ENCODE results near the gene MCF2L.

The MCF2L gene

GRCh38 chr13:112986470-112986869, 17.5 kb downstream of the MCF2L start:
- no peak for DNase-seq (ENCODE audit: low read depth in 1 of 2, low spot score in 1 of 2)
- peaks cover 11% of the 10 kb centered on the region for H3K27me3 ChIP-seq (ENCODE audit: insufficient read depth, poor library complexity, severe bottlenecking)
- TF ChIP-seq GABPA (IDR thresholded peaks at IDR 0.05; ENCODE audit: low read depth): no peak
- no peak overlapping the region for H3K4me3 ChIP-seq (replicated peaks; ENCODE audit: insufficient read depth, low read length)
- H3K27ac ChIP-seq (replicated peaks): no peak overlapping the region

DNA sequence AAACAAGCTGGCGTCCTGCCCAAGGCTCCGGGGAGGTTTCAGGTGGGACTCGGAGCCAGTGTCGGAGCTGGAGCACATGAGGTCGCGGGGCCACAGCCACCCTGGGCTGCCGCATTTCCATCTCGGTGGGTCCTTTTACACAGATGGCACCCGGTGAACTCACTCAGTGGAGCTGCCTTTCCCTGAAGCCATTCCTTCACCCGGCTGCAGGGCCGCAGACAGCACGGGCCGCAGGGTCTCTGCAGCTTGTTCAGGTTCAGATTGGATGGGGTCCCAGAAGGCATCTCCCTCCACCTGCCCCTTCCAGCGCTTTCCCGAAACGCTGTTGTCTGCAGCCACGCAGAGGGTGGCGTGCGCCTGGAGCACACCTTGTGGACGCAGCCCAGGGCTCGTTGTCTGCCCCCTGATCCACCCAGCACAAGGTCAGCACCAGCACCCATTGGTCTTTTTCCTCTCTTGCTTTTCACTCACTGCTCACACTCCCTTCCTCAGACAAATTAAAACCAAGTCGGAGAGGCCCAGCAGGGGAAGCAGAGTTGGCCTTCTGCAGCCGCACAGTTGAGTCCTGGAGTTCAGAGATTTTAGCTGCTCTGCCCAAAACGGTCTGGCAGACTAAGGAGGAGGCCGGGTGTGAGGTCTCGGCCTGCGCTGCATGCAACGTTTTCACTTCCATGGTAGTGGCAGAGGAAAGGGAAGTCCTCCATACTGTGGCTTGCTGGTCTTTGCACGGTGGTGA, 18.1 kb downstream of the MCF2L start:
- Histone ChIP-seq H3K4me3 (replicated peaks; ENCODE audit: insufficient read depth, low read length) (no peak overlapping the region), H3K27me3 (ENCODE audit: insufficient read depth, poor library complexity, severe bottlenecking) (peaks cover 16% of the 10 kb centered on the region), H3K27ac (replicated peaks) (no peak overlapping the region)
- no peak for DNase-seq (ENCODE audit: low read depth in 1 of 2, low spot score in 1 of 2)
- TF ChIP-seq GABPA (IDR thresholded peaks at IDR 0.05; ENCODE audit: low read depth) (no peak), POLR2AphosphoS5 (IDR thresholded peaks at IDR 0.05; ENCODE audit: low read depth) (no peak), CTCF (IDR thresholded peaks at IDR 0.05; ENCODE audit: insufficient read depth, low read length) (no peak), SPI1 (IDR thresholded peaks at IDR 0.05; ENCODE audit: borderline replicate concordance, low read depth) (no peak)
- TF ChIP-seq, protein P1, sequence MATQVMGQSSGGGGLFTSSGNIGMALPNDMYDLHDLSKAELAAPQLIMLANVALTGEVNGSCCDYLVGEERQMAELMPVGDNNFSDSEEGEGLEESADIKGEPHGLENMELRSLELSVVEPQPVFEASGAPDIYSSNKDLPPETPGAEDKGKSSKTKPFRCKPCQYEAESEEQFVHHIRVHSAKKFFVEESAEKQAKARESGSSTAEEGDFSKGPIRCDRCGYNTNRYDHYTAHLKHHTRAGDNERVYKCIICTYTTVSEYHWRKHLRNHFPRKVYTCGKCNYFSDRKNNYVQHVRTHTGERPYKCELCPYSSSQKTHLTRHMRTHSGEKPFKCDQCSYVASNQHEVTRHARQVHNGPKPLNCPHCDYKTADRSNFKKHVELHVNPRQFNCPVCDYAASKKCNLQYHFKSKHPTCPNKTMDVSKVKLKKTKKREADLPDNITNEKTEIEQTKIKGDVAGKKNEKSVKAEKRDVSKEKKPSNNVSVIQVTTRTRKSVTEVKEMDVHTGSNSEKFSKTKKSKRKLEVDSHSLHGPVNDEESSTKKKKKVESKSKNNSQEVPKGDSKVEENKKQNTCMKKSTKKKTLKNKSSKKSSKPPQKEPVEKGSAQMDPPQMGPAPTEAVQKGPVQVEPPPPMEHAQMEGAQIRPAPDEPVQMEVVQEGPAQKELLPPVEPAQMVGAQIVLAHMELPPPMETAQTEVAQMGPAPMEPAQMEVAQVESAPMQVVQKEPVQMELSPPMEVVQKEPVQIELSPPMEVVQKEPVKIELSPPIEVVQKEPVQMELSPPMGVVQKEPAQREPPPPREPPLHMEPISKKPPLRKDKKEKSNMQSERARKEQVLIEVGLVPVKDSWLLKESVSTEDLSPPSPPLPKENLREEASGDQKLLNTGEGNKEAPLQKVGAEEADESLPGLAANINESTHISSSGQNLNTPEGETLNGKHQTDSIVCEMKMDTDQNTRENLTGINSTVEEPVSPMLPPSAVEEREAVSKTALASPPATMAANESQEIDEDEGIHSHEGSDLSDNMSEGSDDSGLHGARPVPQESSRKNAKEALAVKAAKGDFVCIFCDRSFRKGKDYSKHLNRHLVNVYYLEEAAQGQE (IDR thresholded peaks at IDR 0.05; ENCODE audit: insufficient replicate concordance, low read depth): no peak

DNA sequence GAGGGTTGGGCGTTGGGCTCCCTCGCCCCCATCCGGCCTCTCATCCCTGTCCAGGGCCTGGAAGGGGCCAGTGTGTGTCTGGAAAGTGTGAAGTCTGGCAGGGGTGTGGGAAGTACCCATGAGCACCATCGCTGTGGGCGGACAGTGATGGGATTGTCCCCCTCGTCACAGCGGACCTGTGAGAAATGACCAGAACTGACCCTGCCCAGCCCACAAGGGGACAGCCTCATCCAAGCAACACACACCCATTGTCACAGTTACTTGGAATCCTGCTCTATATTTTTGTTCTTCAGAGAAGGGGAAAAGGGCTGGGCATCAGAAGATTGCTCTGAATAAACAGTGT, 18.6 kb downstream of the MCF2L start:
- Histone ChIP-seq H3K4me3 (replicated peaks; ENCODE audit: insufficient read depth, low read length) (no peak overlapping the region), H3K27ac (replicated peaks) (no peak overlapping the region), H3K27me3 (ENCODE audit: insufficient read depth, poor library complexity, severe bottlenecking) (peaks cover 20% of the 10 kb centered on the region)
- TF ChIP-seq GABPA (IDR thresholded peaks at IDR 0.05; ENCODE audit: low read depth): no peak
- no peak for DNase-seq (ENCODE audit: low read depth in 1 of 2, low spot score in 1 of 2)

- DNase-seq (ENCODE audit: low read depth in 1 of 2, low spot score in 1 of 2): no peak
- TF ChIP-seq, protein P1 (IDR thresholded peaks at IDR 0.05; ENCODE audit: insufficient replicate concordance, low read depth): no peak
- no peak for TF ChIP-seq CTCF (IDR thresholded peaks at IDR 0.05; ENCODE audit: insufficient read depth, low read length)
- no peak for TF ChIP-seq POLR2AphosphoS5 (IDR thresholded peaks at IDR 0.05; ENCODE audit: low read depth)
- TF ChIP-seq SPI1 (IDR thresholded peaks at IDR 0.05; ENCODE audit: borderline replicate concordance, low read depth): no peak
- TF ChIP-seq GABPA (IDR thresholded peaks at IDR 0.05; ENCODE audit: low read depth): no peak
- Histone ChIP-seq H3K27me3 (ENCODE audit: insufficient read depth, poor library complexity, severe bottlenecking) (peaks cover 30% of the 10 kb centered on the region), H3K4me3 (replicated peaks; ENCODE audit: insufficient read depth, low read length) (no peak overlapping the region), H3K27ac (replicated peaks) (no peak overlapping the region)
Measured at GRCh38 chr13:112990783-112991182, 21.8 kb downstream of the MCF2L start.

DNA sequence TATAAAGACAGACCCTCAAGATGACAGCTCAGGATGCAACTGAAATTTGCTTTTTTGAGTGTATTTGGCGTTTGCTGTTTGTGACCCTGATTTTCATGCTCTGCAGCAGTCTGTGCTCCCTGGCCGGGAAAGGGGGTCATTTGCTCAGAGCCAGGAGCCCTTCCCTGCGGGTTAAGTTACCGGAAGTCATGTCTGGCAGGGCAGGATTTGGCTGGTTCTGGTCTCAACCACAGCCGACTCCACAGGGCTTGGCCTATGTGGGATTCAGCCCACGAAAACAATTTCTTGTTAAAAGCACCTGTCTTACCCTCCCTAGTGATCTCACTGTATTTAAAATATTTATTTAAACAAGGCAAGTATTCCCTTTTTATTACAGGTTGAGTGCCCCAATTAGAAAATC, 22.6 kb downstream of the MCF2L start:
- no peak overlapping the region for H3K4me3 ChIP-seq (replicated peaks; ENCODE audit: insufficient read depth, low read length)
- peaks cover 29% of the 10 kb centered on the region for H3K27me3 ChIP-seq (ENCODE audit: insufficient read depth, poor library complexity, severe bottlenecking)
- DNase-seq (ENCODE audit: low read depth in 1 of 2, low spot score in 1 of 2): no peak
- TF ChIP-seq POLR2AphosphoS5 (IDR thresholded peaks at IDR 0.05; ENCODE audit: low read depth): no peak
- TF ChIP-seq SPI1 (IDR thresholded peaks at IDR 0.05; ENCODE audit: borderline replicate concordance, low read depth): no peak
- no peak for TF ChIP-seq CTCF (IDR thresholded peaks at IDR 0.05; ENCODE audit: insufficient read depth, low read length)
- TF ChIP-seq, protein P1 (IDR thresholded peaks at IDR 0.05; ENCODE audit: insufficient replicate concordance, low read depth): no peak
- TF ChIP-seq GABPA (IDR thresholded peaks at IDR 0.05; ENCODE audit: low read depth): no peak
- no peak overlapping the region for H3K27ac ChIP-seq (replicated peaks)

Measured in HL-60 (cell line).